Measurements from ENCODE around the gene TNNT2. TPM values are rescaled to one million over a fixed set of nuclear protein-coding genes. Genes with fewer than 3 reads are reported as not detected.

TNNT2 gene
- total RNA-seq, 4 donors from 2014 or later, result 6.6 to 128 (median 45.7) TPM

DNA sequence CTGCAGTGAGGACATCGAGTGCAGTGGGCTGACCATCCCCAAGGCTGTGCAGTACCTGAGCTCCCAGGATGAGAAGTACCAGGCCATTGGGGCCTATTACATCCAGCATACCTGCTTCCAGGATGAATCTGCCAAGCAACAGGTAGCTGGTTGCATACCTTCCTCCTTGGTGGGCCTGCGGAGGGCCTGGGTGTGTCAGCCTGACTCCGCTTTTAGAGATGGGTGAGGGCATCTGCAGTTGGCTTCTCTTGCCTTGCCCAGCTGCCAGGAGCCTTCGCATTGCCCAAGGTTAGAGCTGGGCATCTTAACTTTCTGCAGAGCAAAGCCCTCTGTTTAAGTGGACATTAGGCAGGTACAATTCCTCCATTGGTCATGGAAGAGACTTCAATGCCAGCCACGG is 60.9 kb downstream of the TNNT2 start:
- no peaks in the 10 kb centered on the region for H3K36me3 ChIP-seq
- H3K4me3 ChIP-seq, result no peak overlapping the region
- no peaks in the 10 kb centered on the region for H3K9me3 ChIP-seq
- H3K27me3 ChIP-seq, result peaks cover 0 to 7% of the 10 kb centered on the region in 2 donors
- no peak for DNase-seq (ENCODE audit: low spot score in 2 of 2)
- H3K4me1 ChIP-seq, result no peaks in the 10 kb centered on the region
- WGBS, 2 donors, result 88 to 95% methylated on average over 4 to 5 of the region's 5 CpGs
- no peak overlapping the region for H3K27ac ChIP-seq
- TF ChIP-seq POLR2A (IDR thresholded peaks at IDR 0.05) (no peak), EP300 (IDR thresholded peaks at IDR 0.05) (no peak), CTCF (IDR thresholded peaks at IDR 0.05) (no peak)

DNA sequence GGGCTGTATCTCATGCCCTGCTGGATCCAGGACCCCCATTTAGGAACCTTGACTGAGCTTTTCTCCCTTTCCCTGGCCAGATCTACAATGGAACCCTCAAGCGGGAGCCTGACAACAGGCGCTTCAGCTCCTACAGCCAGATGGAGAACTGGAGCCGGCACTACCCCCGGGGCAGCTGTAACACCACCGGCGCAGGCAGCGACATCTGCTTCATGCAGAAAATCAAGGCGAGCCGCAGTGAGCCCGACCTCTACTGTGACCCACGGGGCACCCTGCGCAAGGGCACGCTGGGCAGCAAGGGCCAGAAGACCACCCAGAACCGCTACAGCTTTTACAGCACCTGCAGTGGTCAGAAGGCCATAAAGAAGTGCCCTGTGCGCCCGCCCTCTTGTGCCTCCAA is 64.4 kb downstream of the TNNT2 start:
- peaks cover 0 to 20% (median 0%) of the 10 kb centered on the region in 4 donors for H3K4me1 ChIP-seq
- WGBS, 2 donors, result 83 to 90% methylated on average over 11 to 16 of the region's 16 CpGs
- H3K27me3 ChIP-seq, result peaks cover 0 to 15% of the 10 kb centered on the region in 2 donors
- DNase-seq (ENCODE audit: low spot score in 2 of 2), result no peak
- no peak overlapping the region for H3K4me3 ChIP-seq
- no peak for TF ChIP-seq EP300 (IDR thresholded peaks at IDR 0.05)
- no peaks in the 10 kb centered on the region for H3K36me3 ChIP-seq
- no peaks in the 10 kb centered on the region for H3K9me3 ChIP-seq
- H3K27ac ChIP-seq, result no peak overlapping the region

DNA sequence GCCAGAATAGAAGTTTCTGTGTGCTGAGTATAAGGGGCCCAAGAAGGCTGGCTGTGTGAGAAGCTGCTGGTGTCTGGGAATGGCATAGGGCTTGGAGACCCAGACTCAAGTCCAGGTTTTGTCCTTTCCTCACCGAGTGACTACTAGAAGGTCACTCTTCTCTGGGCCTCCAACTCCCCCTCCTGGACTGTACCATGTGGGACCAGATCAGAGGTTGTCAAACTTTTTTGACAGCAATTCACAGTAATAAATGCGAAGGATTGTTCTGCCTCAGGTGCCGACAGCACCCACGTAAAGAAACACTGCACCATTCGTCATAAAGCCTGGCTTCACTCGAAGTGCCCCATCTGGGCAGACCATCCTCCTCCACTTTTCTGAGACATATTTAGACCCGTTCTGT is 65.2 kb downstream of the TNNT2 start:
- peaks cover 0 to 15% of the 10 kb centered on the region in 2 donors for H3K27me3 ChIP-seq
- H3K27ac ChIP-seq, result no peak overlapping the region
- TF ChIP-seq POLR2A (IDR thresholded peaks at IDR 0.05), result no peak
- no peak for TF ChIP-seq CTCF (IDR thresholded peaks at IDR 0.05)
- TF ChIP-seq EP300 (IDR thresholded peaks at IDR 0.05), result no peak
- no peaks in the 10 kb centered on the region for H3K9me3 ChIP-seq
- no peak for DNase-seq (ENCODE audit: low spot score in 2 of 2)
- 80 to 88% methylated on average over 7 of the region's 7 CpGs for WGBS, 2 donors
- no peak overlapping the region for H3K4me3 ChIP-seq
- no peaks in the 10 kb centered on the region for H3K36me3 ChIP-seq
- peaks cover 0 to 20% (median 0%) of the 10 kb centered on the region in 4 donors for H3K4me1 ChIP-seq

DNA sequence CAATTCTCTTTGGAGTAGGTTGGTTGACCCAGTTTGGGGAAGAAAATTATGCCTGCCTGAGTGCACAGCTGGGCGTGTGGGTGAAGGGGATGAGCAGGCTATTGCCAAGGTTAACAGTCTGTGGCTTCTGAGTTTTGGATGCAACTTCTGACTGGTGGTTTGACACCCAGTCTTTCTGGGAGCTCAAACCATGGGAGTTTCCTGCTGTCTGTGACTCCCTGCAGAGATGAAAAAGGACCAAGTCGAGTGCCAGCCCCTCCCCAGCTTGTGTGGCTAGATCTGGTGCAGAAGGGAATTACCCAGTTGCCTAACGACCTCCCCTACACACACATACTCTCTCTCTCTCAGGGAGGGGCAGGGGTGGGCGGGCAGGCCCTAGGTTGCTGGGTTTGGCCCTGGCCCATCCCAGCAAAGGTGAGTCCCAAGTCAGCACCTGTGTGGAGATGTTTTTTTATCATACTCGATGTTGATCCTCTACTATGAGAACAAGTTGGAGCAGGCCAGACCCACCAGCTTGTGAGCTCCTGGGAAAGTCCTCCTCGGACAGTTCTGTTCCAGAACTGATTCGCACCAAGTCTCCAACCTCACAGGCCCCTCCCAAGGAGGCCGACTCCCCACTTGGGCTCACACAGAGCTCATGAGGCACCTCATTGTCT is 66.0 kb downstream of the TNNT2 start:
- H3K27me3 ChIP-seq, result peaks cover 0 to 15% of the 10 kb centered on the region in 2 donors
- H3K4me3 ChIP-seq, result no peak overlapping the region
- no peak for TF ChIP-seq EP300 (IDR thresholded peaks at IDR 0.05)
- no peak for TF ChIP-seq POLR2A (IDR thresholded peaks at IDR 0.05)
- no peaks in the 10 kb centered on the region for H3K9me3 ChIP-seq
- DNase-seq (ENCODE audit: low spot score in 2 of 2), result no peak
- peaks cover 0 to 20% (median 0%) of the 10 kb centered on the region in 4 donors for H3K4me1 ChIP-seq
- H3K27ac ChIP-seq, result no peak overlapping the region
- 67 to 69% methylated on average over 7 to 8 of the region's 8 CpGs for WGBS, 2 donors
- H3K36me3 ChIP-seq, result no peaks in the 10 kb centered on the region

GRCh38 chr1:201310986-201311355 is 66.5 kb downstream of the TNNT2 start:
- no peaks in the 10 kb centered on the region for H3K36me3 ChIP-seq
- peaks cover 0 to 20% (median 0%) of the 10 kb centered on the region in 4 donors for H3K4me1 ChIP-seq
- TF ChIP-seq CTCF (IDR thresholded peaks at IDR 0.05) (no peak), POLR2A (IDR thresholded peaks at IDR 0.05) (no peak), EP300 (IDR thresholded peaks at IDR 0.05) (no peak)
- peaks cover 0 to 15% of the 10 kb centered on the region in 2 donors for H3K27me3 ChIP-seq
- WGBS, 2 donors, result 43 to 46% methylated on average over 4 of the region's 4 CpGs
- H3K9me3 ChIP-seq, result no peaks in the 10 kb centered on the region
- no peak overlapping the region for H3K4me3 ChIP-seq
- peak in 1 of 2 donors; percentile 9 for DNase-seq (ENCODE audit: low spot score in 2 of 2)
- H3K27ac ChIP-seq, result no peak overlapping the region

GRCh38 chr1:201310251-201310985 is 67.1 kb downstream of the TNNT2 start:
- H3K9me3 ChIP-seq, result no peaks in the 10 kb centered on the region
- no peak for DNase-seq (ENCODE audit: low spot score in 2 of 2)
- H3K36me3 ChIP-seq, result no peaks in the 10 kb centered on the region
- H3K4me1 ChIP-seq, result peaks cover 0 to 20% (median 0%) of the 10 kb centered on the region in 4 donors
- H3K27me3 ChIP-seq, result peaks cover 0 to 15% of the 10 kb centered on the region in 2 donors
- no peak for TF ChIP-seq POLR2A (IDR thresholded peaks at IDR 0.05)
- no peak for TF ChIP-seq CTCF (IDR thresholded peaks at IDR 0.05)
- TF ChIP-seq EP300 (IDR thresholded peaks at IDR 0.05), result no peak
- no peak overlapping the region for H3K27ac ChIP-seq
- H3K4me3 ChIP-seq, result no peak overlapping the region
- 83 to 84% methylated on average over 6 to 7 of the region's 7 CpGs for WGBS, 2 donors

Data from tibial nerve (tissue), 4 donors.